ENCODE measurements around the gene C5orf63.
"Not testable (repeated sequence)": the region's sequence is repeated elsewhere in the genome, so short reads cannot be mapped to it uniquely, and the experiment has no call there.

C5orf63 gene

GRCh38 chr5:127074466-127074865 lies 1.2 kb upstream of the C5orf63 start:
- no peak for DNase-seq (ENCODE audit: low read depth)

GRCh38 chr5:127070243-127070642 lies 3.1 kb downstream of the C5orf63 start:
- no peak for DNase-seq (ENCODE audit: low read depth)

- no peak for DNase-seq (ENCODE audit: low read depth)
These were observed 4.6 kb downstream of the C5orf63 start for GRCh38 chr5:127068493-127069214.

GRCh38 chr5:127066721-127067120 lies 6.6 kb downstream of the C5orf63 start:
- no peak for DNase-seq (ENCODE audit: low read depth)

GRCh38 chr5:127064253-127064840 lies 9.0 kb downstream of the C5orf63 start:
- no peak for DNase-seq (ENCODE audit: low read depth)

- no peak for DNase-seq (ENCODE audit: low read depth)
These were observed 9.9 kb downstream of the C5orf63 start for GRCh38 chr5:127063257-127063913.

- DNase-seq (ENCODE audit: low read depth): no peak
These were observed 11.3 kb downstream of the C5orf63 start for GRCh38 chr5:127061956-127062355.

- no peak for DNase-seq (ENCODE audit: low read depth)
These were observed 11.8 kb downstream of the C5orf63 start for GRCh38 chr5:127061537-127061936.

- no peak for DNase-seq (ENCODE audit: low read depth)
These were observed 12.8 kb downstream of the C5orf63 start for GRCh38 chr5:127060470-127060985.

- no peak for DNase-seq (ENCODE audit: low read depth)
These were observed 16.4 kb downstream of the C5orf63 start for GRCh38 chr5:127056896-127057295.

- no peak for DNase-seq (ENCODE audit: low read depth)
These were observed 17.2 kb downstream of the C5orf63 start for GRCh38 chr5:127055880-127056653.

- not testable (repeated sequence) for DNase-seq (ENCODE audit: low read depth)
These were observed 19.8 kb downstream of the C5orf63 start for GRCh38 chr5:127053551-127053950.

GRCh38 chr5:127053049-127053448 lies 20.3 kb downstream of the C5orf63 start:
- no peak for DNase-seq (ENCODE audit: low read depth)

GRCh38 chr5:127051591-127051990 lies 21.7 kb downstream of the C5orf63 start:
- DNase-seq (ENCODE audit: low read depth): no peak

GRCh38 chr5:127046343-127047072 lies 26.8 kb downstream of the C5orf63 start:
- no peak for DNase-seq (ENCODE audit: low read depth)

GRCh38 chr5:127042593-127042992 lies 30.7 kb downstream of the C5orf63 start:
- no peak for DNase-seq (ENCODE audit: low read depth)

- no peak for DNase-seq (ENCODE audit: low read depth)
These were observed 31.7 kb downstream of the C5orf63 start for GRCh38 chr5:127041571-127041970.

- no peak for DNase-seq (ENCODE audit: low read depth)
These were observed 32.3 kb downstream of the C5orf63 start for GRCh38 chr5:127040796-127041520.

GRCh38 chr5:127038550-127038949 lies 34.8 kb downstream of the C5orf63 start:
- DNase-seq (ENCODE audit: low read depth): no peak

GRCh38 chr5:127031863-127032232 lies 41.5 kb downstream of the C5orf63 start:
- DNase-seq (ENCODE audit: low read depth): no peak

Data from T follicular helper cell (primary cell).